Retinal pigment epithelial cell (primary cell): ENCODE results near the gene KIAA0232.
A peak's percentile ranks its signal among the peaks of the same experiment; 100 is the strongest.

Experiments used
- DNase-seq: peaks from one replicate; pipeline ENCODE4 v3.0.0-alpha.2; 2010; ENCODE audit warnings: low read depth
- H3K4me3 ChIP-seq: 2 replicates; pipeline ENCODE4 v1.5.1; 2011; ENCODE audit warnings: mild to moderate bottlenecking, low read length, control low read depth, moderate library complexity
- TF ChIP-seq, protein P1 (sequence below): conservative IDR thresholded peaks from 2 replicates; pipeline ENCODE4 v1.5.1; 2011; ENCODE audit warnings: low read depth, low read length, control low read depth, inconsistent platforms

Gene KIAA0232

DNA sequence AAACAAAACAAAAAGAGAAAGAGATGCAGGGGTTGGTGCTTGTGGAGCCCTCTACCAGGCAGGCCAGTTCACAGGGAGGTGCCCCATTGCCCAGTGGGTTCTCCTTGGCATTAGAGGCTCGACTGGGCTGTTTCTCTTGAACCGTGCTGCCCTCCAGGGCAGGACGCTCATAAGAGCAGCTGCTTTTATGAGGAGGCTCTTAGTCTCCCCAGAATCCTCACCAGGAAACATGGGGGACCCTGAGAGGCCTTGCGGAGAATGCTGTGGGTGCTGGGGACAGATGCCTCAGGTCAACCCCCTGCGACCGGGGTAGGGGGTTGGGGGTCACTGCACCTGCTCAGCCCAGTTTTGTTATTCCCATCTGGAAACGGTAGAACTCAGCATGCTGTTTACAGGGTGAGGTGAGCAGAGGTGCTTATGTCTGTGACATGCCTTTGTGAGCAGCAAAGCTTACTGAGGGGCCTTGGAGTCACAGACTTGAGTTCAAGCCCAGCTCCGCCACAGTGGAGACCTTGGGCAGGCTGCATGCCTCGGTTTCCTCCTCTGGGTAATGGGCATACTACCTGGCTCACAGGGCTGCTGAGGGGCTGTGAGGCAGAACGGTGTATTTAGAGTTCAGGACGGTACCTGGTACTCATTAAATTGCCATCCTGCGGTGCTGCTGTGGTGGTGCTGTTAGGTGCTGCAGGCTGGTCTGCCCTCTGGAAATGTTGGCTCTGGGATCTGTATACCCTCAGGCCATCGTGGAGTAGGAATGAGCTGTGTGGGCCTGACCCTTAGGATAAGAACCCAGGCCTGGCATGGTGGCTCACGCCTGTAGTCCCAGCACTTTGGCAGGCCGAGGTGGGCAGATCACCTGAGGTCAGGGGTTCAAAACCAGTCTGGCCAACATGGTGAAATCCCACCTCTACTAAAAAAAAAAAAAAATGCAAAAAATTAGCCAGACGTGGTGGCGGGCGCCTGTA lies 132.8 kb downstream of the KIAA0232 start:
- no peak for DNase-seq
- TF ChIP-seq, protein P1, sequence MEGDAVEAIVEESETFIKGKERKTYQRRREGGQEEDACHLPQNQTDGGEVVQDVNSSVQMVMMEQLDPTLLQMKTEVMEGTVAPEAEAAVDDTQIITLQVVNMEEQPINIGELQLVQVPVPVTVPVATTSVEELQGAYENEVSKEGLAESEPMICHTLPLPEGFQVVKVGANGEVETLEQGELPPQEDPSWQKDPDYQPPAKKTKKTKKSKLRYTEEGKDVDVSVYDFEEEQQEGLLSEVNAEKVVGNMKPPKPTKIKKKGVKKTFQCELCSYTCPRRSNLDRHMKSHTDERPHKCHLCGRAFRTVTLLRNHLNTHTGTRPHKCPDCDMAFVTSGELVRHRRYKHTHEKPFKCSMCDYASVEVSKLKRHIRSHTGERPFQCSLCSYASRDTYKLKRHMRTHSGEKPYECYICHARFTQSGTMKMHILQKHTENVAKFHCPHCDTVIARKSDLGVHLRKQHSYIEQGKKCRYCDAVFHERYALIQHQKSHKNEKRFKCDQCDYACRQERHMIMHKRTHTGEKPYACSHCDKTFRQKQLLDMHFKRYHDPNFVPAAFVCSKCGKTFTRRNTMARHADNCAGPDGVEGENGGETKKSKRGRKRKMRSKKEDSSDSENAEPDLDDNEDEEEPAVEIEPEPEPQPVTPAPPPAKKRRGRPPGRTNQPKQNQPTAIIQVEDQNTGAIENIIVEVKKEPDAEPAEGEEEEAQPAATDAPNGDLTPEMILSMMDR = no peak
- no peak overlapping the region for H3K4me3 ChIP-seq

DNA sequence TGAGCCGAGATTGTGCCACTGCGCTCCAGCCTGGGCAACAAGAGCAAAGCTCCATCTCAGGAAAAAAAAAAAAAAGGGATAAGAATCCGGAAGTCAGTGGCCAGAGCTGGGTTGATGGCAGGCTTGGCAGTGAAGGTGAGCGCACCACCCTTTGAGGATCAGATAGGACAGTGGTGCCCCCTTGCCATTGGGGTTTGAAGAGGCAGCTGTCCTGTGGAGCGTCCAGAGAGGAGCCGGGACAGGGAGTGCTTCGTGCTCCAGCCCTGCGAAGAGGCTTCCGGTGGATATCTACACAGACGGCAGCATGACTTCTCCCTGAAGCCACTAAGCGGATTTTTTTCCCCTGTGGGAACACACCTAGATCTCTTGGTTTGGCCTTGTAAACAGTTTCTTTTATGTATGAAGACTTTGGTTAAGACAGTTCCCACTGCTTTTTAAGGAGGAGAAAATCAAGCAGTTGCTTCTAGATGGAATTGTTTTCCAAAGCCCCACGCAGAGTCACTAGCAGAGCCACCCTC lies 133.6 kb downstream of the KIAA0232 start:
- no peak for DNase-seq
- TF ChIP-seq, protein P1 = no peak
- no peak overlapping the region for H3K4me3 ChIP-seq

DNA sequence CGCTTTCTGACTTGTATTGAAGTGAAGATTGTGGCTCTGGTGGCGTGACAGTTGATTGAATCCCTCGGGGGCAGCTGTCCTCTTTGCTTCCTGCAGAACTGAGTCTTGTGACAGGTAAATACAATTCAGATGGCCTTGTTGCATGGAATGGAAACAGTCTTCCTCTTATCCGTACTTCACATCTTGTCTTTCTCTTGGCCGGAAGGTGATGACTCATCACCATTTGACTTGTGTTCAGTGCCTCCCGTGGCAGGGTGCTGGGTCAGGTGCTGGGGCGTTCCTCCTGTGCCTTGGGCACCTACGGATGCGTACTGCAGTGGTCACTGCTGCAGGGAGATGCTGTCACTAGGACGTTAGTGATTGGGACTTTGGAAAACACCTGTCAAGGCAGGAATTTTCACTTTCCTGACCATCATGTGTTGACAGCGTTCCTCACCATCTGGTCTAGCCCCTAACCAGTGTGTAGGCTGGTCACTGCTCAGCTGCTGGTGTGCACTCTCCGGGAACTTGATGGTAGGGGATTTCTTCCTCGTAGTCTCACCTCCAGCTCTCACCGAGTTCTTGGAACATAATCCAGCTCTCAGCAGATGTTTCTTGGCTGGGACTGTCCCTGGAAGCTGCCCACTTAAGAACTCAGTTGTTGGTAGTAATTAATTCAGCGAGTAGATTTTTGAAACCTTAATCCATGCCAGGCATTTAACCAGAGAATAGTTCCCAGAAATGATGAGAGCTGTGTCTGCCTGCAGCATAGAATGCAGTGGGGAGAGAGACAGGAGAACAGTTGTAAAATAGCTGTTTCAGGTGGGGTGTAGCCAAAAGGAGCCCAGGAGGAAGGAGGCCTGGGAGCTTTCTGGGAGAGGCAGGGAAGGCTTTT lies 134.3 kb downstream of the KIAA0232 start:
- H3K4me3 ChIP-seq = peak overlapping the region; percentile 2
- TF ChIP-seq, protein P1 = no peak
- DNase-seq = no peak

DNA sequence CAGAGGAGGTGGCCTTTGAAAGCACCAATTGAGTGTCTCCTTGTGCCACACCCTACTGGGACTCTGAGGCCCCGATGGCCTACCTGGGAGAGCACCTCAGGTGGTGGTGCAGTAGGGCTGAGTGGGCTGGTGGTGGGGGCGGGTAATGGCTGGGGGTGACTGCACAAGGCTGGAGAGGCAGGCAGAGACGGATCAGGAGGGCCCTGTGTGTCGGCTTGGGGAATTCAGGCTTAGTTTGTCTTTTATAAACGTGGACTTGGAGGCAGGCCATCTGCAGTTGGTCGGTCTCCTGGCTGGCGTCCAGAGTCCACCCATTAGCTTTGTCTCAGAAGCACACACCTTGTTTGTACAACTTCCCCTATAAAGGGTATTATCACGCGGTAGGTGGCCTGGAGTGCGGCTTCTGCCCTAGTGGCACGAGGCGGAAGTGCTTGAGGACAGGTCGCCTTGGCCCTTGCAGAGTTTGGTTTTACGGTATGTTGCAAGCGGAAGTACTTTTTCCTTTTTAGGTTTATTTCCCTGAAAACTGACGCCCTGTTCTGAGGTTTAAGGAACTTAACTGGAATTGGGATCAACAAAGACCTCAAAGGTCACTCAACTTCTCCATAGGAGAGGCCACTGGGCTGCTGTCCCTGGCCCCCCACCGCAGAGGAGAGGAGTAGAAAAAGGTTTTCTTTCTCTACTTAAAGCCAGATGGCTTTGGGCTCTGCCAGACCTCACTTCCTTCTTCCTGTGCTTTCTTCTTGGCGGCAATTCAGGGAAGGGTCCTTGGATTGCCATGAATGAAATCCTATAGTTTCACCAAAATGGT lies 135.1 kb downstream of the KIAA0232 start:
- peak; percentile 66 for DNase-seq
- TF ChIP-seq, protein P1 = peak; percentile 70
- H3K4me3 ChIP-seq = no peak overlapping the region

DNA sequence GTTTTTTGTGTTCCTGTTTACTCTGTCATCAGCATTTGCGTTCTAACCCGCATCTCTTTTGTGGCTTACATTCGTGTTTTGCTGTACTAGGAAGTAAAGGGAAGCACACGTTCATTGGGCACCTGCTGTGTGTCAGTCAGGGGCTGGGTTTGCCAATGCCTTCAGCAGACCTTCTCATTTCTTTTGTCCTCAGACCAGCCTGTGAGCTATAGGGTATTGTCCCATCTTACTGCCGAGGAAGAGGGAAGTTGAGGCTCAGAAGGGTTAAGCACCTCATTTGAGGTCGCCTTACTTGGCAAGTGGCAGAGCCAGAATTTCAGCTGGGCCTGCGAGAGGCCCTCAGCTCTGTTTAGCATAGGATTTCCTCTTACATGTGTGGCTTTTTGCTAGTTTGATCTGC lies 135.8 kb downstream of the KIAA0232 start:
- TF ChIP-seq, protein P1 = no peak
- H3K4me3 ChIP-seq = no peak overlapping the region
- DNase-seq = no peak

DNA sequence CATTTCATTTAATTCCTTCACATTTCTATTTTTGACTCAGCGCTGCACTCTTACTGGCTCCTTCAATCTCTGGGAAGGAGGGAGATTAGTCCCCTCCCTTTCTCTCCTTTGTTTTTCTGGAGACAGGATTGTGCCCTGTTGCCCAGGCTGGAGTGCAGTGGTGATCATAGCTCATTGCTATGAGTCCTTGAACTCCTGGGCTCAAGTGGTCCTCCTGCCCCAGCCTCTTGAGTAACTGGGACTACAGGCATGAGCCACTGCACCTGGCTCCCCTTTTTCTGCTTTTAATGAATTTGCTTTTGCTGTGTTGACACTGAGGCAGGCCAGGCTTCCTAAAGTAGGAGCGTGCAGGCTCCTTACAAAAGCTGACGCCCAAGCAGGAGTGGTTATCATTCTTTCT lies 137.6 kb downstream of the KIAA0232 start:
- no peak overlapping the region for H3K4me3 ChIP-seq
- no peak for DNase-seq
- TF ChIP-seq, protein P1 = no peak
